Measurements from ENCODE around the gene ARHGAP45. TPM values are rescaled to one million over a fixed set of nuclear protein-coding genes. Genes with fewer than 3 reads are reported as not detected.
A peak's percentile ranks its signal among the peaks of the same experiment; 100 is the strongest.

ARHGAP45 gene
- total and polyA plus RNA-seq, 2 of the 8 experiments (the other 6 are each of a cell fraction or from before 2014, with no cell fraction given), result 31.4 to 41.8 TPM

DNA sequence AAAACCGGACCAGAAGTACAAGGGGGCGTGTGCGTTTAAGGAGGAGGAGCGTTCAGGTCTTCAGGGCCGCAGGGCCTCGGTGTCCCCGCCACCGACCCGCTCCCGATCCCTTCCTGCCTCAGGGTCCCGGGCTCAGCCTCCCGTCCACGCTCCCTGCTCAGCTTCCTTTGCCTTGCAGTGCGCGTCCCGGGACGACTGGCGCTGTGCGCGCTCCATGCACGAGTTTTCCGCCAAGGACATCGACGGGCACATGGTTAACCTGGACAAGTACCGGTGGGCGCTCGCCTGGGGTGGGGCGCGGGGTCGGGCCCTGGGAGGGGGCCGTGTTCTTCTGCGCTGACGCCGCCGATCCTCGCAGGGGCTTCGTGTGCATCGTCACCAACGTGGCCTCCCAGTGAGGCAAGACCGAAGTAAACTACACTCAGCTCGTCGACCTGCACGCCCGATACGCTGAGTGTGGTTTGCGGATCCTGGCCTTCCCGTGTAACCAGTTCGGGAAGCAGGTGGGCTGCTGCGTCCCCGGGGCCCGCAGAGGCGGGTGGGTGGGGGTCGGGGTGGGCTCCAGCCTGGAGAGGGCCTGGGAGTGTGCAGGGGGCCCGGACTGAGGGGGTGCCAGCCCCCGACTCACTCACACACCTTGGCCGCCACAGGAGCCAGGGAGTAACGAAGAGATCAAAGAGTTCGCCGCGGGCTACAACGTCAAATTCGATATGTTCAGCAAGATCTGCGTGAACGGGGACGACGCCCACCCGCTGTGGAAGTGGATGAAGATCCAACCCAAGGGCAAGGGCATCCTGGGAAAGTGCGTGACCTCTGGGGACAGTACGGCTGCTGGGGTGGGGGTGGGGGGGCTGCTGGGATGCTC is 38.3 kb downstream of the ARHGAP45 start (continued):
- TF ChIP-seq RNF2 (IDR thresholded peaks at IDR 0.05; ENCODE audit: borderline replicate concordance, low read depth, low read length, missing control alignments, poor library complexity, severe bottlenecking) (no peak), POLR2A (IDR thresholded peaks at IDR 0.05; ENCODE audit: control extremely low read depth in 1 of 2, low read depth in 2 of 2, low read length in 2 of 2) (peak in 1 of 2 experiments; percentile 55; a peak in 2 of 3 replicates), CHD2 (IDR thresholded peaks at IDR 0.05; ENCODE audit: low read length) (no peak), FOSL1 (IDR thresholded peaks at IDR 0.05; ENCODE audit: insufficient read depth, low read depth, low read length) (no peak), NRF1 (IDR thresholded peaks at IDR 0.05; ENCODE audit: low read depth, low read length) (no peak), SIX5 (IDR thresholded peaks at IDR 0.05; ENCODE audit: low read depth, low read length) (no peak), POLR2AphosphoS5 (IDR thresholded peaks at IDR 0.05; ENCODE audit: low read depth, low read length) (peak; percentile 56), EGR1 (IDR thresholded peaks at IDR 0.05; ENCODE audit: borderline replicate concordance, low read depth, low read length) (no peak), TEAD4 (IDR thresholded peaks at IDR 0.05; ENCODE audit: low read depth, low read length) (no peak)
- TF ChIP-seq, protein P1, sequence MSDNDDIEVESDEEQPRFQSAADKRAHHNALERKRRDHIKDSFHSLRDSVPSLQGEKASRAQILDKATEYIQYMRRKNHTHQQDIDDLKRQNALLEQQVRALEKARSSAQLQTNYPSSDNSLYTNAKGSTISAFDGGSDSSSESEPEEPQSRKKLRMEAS (IDR thresholded peaks at IDR 0.05), result peak; percentile 74
